Esophagus squamous epithelium (tissue), 4 donors: Measurements from ENCODE around the gene HSD17B13.

ENCODE experiments used
- POLR2A ChIP-seq, 4 donors: fragments of 450-650 bp; IDR thresholded peaks; one replicate each; pipeline ENCODE4 v1.6.1; 2017; ENCODE audit warnings: antibody characterized with exemption in 4 of 4, mild to moderate bottlenecking in 4 of 4, moderate library complexity in 3 of 4
- TF ChIP-seq, protein P1 (sequence below), 6 experiments: fragments of 450-650 bp in 4 of 6; fragments of 200-600 bp in 2 of 6; sonication (generic) in 2 of 6; IDR thresholded peaks; one replicate each; pipeline ENCODE4 v1.5.1; 2016 to 2019; ENCODE audit warnings: antibody characterized with exemption in 6 of 6, mild to moderate bottlenecking in 4 of 6, moderate library complexity in 4 of 6

DNA sequence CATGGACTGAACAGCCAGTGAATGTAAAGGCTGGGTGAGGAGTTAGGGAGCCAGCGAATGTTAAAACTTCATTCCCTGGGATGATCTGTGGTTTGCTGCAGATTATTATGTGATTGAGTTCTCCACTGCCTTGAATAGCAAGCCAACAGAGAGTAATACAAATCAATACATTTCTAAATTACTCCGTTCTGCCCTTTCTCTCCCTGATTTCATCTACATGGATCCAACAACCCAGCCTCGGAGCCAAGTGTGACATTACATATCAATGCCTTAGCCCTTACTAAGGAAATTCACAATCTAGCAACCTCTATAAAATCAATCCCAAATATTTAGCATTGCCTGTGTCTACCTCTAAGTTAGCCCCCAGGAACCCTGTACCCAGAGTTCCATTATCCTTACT is 11.0 kb downstream of the HSD17B13 start:
- TF ChIP-seq, protein P1, sequence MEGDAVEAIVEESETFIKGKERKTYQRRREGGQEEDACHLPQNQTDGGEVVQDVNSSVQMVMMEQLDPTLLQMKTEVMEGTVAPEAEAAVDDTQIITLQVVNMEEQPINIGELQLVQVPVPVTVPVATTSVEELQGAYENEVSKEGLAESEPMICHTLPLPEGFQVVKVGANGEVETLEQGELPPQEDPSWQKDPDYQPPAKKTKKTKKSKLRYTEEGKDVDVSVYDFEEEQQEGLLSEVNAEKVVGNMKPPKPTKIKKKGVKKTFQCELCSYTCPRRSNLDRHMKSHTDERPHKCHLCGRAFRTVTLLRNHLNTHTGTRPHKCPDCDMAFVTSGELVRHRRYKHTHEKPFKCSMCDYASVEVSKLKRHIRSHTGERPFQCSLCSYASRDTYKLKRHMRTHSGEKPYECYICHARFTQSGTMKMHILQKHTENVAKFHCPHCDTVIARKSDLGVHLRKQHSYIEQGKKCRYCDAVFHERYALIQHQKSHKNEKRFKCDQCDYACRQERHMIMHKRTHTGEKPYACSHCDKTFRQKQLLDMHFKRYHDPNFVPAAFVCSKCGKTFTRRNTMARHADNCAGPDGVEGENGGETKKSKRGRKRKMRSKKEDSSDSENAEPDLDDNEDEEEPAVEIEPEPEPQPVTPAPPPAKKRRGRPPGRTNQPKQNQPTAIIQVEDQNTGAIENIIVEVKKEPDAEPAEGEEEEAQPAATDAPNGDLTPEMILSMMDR (IDR thresholded peaks at IDR 0.05) = no peak
- TF ChIP-seq POLR2A (IDR thresholded peaks at IDR 0.05) = no peak
